Sigmoid colon (tissue), 7 donors: ENCODE results near the gene DCAF11. TPM values are rescaled to one million over a fixed set of nuclear protein-coding genes. Genes with fewer than 3 reads are reported as not detected.

Experiments used
- DNase-seq: peaks from one replicate; pipeline ENCODE4 v3.0.0-alpha.2; 2019
- H3K27ac ChIP-seq, 4 donors: fragments of 200-600 bp; sonication (generic); one replicate each; pipeline ENCODE4 v1.5.1; 2016 to 2019; ENCODE audit warnings: mild to moderate bottlenecking in 1 of 4
- H3K27me3 ChIP-seq, 3 donors: fragments of 200-600 bp; sonication (generic); one replicate each; pipeline ENCODE4 v1.5.1; 2019; ENCODE audit warnings: mild to moderate bottlenecking in 1 of 3
- H3K36me3 ChIP-seq, 4 donors: fragments of 200-600 bp; sonication (generic); one replicate each; pipeline ENCODE4 v1.5.1; 2016 to 2019
- H3K4me1 ChIP-seq, 4 donors: fragments of 200-600 bp; sonication (generic); one replicate each; pipeline ENCODE4 v1.5.1; 2017 to 2019
- H3K4me3 ChIP-seq, 4 donors: fragments of 200-600 bp; sonication (generic); one replicate each; pipeline ENCODE4 v1.5.1; 2017 to 2019; ENCODE audit warnings: mild to moderate bottlenecking in 2 of 4, moderate library complexity in 1 of 4
- H3K9me3 ChIP-seq, 4 donors: fragments of 200-600 bp in 3 of 4; sonication (generic) in 3 of 4; one replicate each; pipeline versions ENCODE4 v1.5.1 to v1.6.1; 2013 to 2019
- CTCF ChIP-seq, 4 experiments: fragments of 450-650 bp in 3 of 4; fragments of 200-600 bp in 1 of 4; IDR thresholded peaks; one replicate each; pipeline ENCODE4 v1.5.1; 2016 to 2019; ENCODE audit warnings: antibody characterized with exemption in 4 of 4, mild to moderate bottlenecking in 3 of 4, moderate library complexity in 2 of 4
- EP300 ChIP-seq, 4 donors: sonication (generic); formaldehyde crosslinking; IDR thresholded peaks; one replicate each; pipeline ENCODE4 v1.6.1; 2017; ENCODE audit warnings: antibody characterized with exemption in 4 of 4
- POLR2A ChIP-seq, 2 donors: fragments of 450-650 bp; IDR thresholded peaks; one replicate each; pipeline ENCODE4 v1.6.1; 2016; ENCODE audit warnings: antibody characterized with exemption in 2 of 2, mild to moderate bottlenecking in 2 of 2, moderate library complexity in 2 of 2
- POLR2AphosphoS5 ChIP-seq, 4 donors: sonication (generic); formaldehyde crosslinking; IDR thresholded peaks; one replicate each; pipeline ENCODE4 v1.6.1; 2017; ENCODE audit warnings: antibody characterized with exemption in 4 of 4
- whole genome bisulfite sequencing, 2 donors: extraction: QIAGEN DNeasy Blood & Tissue Kit; methylation state at CpG; one replicate each; pipeline ENCODE4 v1.1.7; 2013; 5-methylcytosine and 5-hydroxymethylcytosine counted together
- intact Hi-C: fragments of 100-400 bp; cut with DNase I; formaldehyde crosslinking; loops from one replicate; pipeline ENCODE4 v1.15.1; 2023
- polyA plus RNA-seq, 3 donors: library from polyadenylated mRNA; stranded (reverse); fragments of 200-250 nt; gene quantifications; one replicate each; pipeline ENCODE4 v1.2.3, GENCODE V29; 2013
- total RNA-seq, 4 donors: library from RNA; depleted of rRNA; stranded (reverse); fragments of >200 nt; gene quantifications; one replicate each; pipeline ENCODE4 v1.1.0, GENCODE V29; 2016
- donor health status: healthy with polysubstance abuse.
- donor health status: Bipolar disorder and iron deficiency.
- donor health status: healthy.

The DCAF11 gene
- total and polyA plus RNA-seq, 7 donors: 37.7 to 82.9 (median 70.9) TPM

GRCh38 chr14:24098927-24099813 is 15.4 kb upstream of the DCAF11 start:
- no peak overlapping the region for H3K4me3 ChIP-seq
- H3K27ac ChIP-seq: no peak overlapping the region
- WGBS, 2 donors: 58 to 89% methylated on average over 17 of the region's 17 CpGs
- peaks cover 0 to 10% (median 6%) of the 10 kb centered on the region in 4 donors for H3K4me1 ChIP-seq
- intact Hi-C loops: loop anchor here (10.0 kb wide), 2 partner anchors 114 to 464 kb away; partner anchors contain the start of genes DHRS2 and DHRS4L2
- H3K36me3 ChIP-seq: peaks cover 0 to 12% (median 0%) of the 10 kb centered on the region in 4 donors
- H3K9me3 ChIP-seq: no peaks in the 10 kb centered on the region
- no peak for DNase-seq
- H3K27me3 ChIP-seq: no peaks in the 10 kb centered on the region
- no peak for TF ChIP-seq CTCF (IDR thresholded peaks at IDR 0.05)
- no peak for TF ChIP-seq POLR2A (IDR thresholded peaks at IDR 0.05)

GRCh38 chr14:24100197-24100981 is 14.2 kb upstream of the DCAF11 start:
- H3K4me3 ChIP-seq: no peak overlapping the region
- no peaks in the 10 kb centered on the region for H3K27me3 ChIP-seq
- peaks cover 0 to 2% (median under 1%) of the 10 kb centered on the region in 4 donors for H3K4me1 ChIP-seq
- no peak overlapping the region for H3K27ac ChIP-seq
- peaks cover 0 to 12% (median 0%) of the 10 kb centered on the region in 4 donors for H3K36me3 ChIP-seq
- no peak for TF ChIP-seq EP300 (IDR thresholded peaks at IDR 0.05)
- TF ChIP-seq POLR2A (IDR thresholded peaks at IDR 0.05): no peak
- TF ChIP-seq POLR2AphosphoS5 (IDR thresholded peaks at IDR 0.05): no peak
- no peak for TF ChIP-seq CTCF (IDR thresholded peaks at IDR 0.05)
- H3K9me3 ChIP-seq: no peaks in the 10 kb centered on the region
- no peak for DNase-seq
- WGBS, 2 donors: 85 to 89% methylated on average over 4 of the region's 4 CpGs
- intact Hi-C loops: no loop called here

GRCh38 chr14:24100982-24101494 is 13.5 kb upstream of the DCAF11 start:
- Histone ChIP-seq H3K27me3 (no peaks in the 10 kb centered on the region), H3K36me3 (peaks cover 0 to 12% (median 0%) of the 10 kb centered on the region in 4 donors), H3K27ac (no peak overlapping the region), H3K4me1 (no peaks in the 10 kb centered on the region), H3K9me3 (no peaks in the 10 kb centered on the region), H3K4me3 (no peak overlapping the region)
- intact Hi-C loops: no loop called here
- TF ChIP-seq CTCF (IDR thresholded peaks at IDR 0.05): no peak
- no peak for TF ChIP-seq POLR2A (IDR thresholded peaks at IDR 0.05)
- no peak for TF ChIP-seq POLR2AphosphoS5 (IDR thresholded peaks at IDR 0.05)
- no peak for TF ChIP-seq EP300 (IDR thresholded peaks at IDR 0.05)
- WGBS, 2 donors: 95 to 96% methylated on average over 3 of the region's 3 CpGs
- no peak for DNase-seq

- peaks cover 0 to 12% (median 0%) of the 10 kb centered on the region in 4 donors for H3K36me3 ChIP-seq
- intact Hi-C loops: no loop called here
- no peak for TF ChIP-seq CTCF (IDR thresholded peaks at IDR 0.05)
- no peak for TF ChIP-seq POLR2AphosphoS5 (IDR thresholded peaks at IDR 0.05)
- TF ChIP-seq POLR2A (IDR thresholded peaks at IDR 0.05): no peak
- no peak for TF ChIP-seq EP300 (IDR thresholded peaks at IDR 0.05)
- DNase-seq: no peak
- 92 to 97% methylated on average over 7 of the region's 7 CpGs for WGBS, 2 donors
- H3K9me3 ChIP-seq: no peaks in the 10 kb centered on the region
- no peak overlapping the region for H3K4me3 ChIP-seq
- no peak overlapping the region for H3K27ac ChIP-seq
- H3K27me3 ChIP-seq: no peaks in the 10 kb centered on the region
- no peaks in the 10 kb centered on the region for H3K4me1 ChIP-seq
These were observed 12.1 kb upstream of the DCAF11 start for GRCh38 chr14:24102357-24103048.
